Uterine smooth muscle cell (primary cell): ENCODE data around the gene ZNF791. TPM values are rescaled to one million over a fixed set of nuclear protein-coding genes. Genes with fewer than 3 reads are reported as not detected.

ENCODE experiments used
- total RNA-seq: library from RNA; depleted of rRNA; stranded (reverse); fragments of >200 nt; gene quantifications from 2 replicates; pipeline ENCODE4 v1.2.3, GENCODE V29; 2014

ZNF791 gene
- total RNA-seq = 17.2 and 17.5 TPM in 2 replicates

DNA sequence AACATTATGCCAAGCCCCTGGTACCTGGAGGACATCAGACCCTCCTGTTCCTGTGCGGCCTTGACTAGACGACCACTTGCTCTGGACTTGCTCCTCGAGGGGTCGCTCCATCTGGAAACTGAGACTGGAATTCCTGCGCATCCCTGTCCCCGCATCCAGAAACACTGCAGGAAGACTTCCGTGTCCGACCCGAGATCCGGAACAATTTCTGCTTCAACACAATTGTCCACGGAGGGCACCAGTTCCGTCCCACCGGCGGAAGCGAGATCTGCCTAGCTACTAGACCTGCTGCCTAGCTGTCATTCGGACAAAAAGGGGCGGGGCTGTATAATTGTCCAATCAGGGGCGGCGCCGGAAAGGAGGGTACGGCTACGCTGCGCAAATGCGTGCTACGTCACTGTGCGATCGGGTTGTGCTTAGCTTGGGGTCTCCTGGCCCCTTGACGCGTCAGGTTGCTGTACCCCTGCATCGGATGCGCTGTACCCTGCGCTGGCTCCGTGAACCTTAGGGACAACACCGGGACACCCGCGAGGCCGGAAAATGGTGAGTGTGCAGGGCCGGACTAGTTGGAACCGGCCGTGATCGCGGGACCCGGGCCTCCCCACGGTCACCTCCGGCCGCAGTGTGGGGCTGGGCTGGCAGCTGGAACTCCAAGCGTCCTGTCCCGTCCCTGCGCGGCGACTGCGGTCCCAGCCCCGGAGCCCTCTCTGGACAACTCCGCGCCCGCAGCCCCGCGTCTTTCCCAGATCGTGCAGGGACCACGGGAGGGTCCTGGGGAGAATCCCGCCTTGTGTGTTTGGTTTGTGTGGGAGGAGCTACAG, at the start of gene ZNF791, which contains the start of gene ZNF490:
Gene ZNF791, plus strand, starts transcription at position 381 of the 821 bp plus-strand sequence. Its CDS starts 160 bp downstream, at position 541.
Gene ZNF490, minus strand, starts transcription at position 274 of the 821 bp plus-strand sequence. Its CDS starts 133 bp downstream, at position 141.

DNA sequence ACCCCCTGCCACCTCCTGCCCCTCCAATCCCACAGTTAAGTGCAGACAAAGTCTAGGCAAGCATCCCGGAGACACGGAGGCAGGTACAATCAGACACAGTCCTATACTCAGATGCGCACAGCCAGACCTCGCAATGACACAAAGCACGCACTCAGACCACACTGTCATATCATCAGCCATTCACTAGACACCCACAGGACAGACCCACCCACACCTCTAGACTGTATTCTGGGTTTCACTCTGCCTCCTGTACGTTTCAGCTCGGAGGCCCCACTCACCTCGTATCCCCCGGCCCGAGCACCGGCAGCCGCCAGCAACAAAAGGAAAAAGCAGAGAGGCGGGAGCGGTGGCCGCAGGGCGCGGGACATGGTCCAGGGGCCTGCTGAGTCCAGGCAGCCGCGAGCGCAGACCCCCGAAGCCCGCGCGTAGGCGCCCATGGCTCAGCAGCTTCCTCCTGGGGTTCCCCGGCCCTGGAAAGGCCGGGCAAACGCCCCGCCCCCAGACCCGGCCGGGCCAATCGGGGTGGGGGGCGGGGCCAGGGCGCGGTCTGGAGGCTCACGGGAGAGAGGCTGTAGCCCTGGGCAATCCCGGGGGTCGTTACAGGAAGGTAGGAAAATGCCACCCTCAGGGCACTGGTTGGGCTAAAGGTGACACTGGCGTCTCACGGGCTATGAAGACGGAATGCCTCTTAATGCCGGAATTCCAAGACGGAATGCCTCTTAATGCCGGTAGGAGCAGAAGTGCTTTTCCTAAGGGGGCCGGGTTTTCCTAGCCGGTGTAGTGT, 55.7 kb downstream of the ZNF791 start, which contains the start of the genes MAN2B1 and WDR83:
Gene MAN2B1, minus strand, starts transcription at position 478 of the 784 bp plus-strand sequence. Its CDS starts 41 bp downstream, at position 437.
Gene WDR83, plus strand, starts transcription at position 543 of the 784 bp plus-strand sequence. CDS start 2,984 bp downstream, outside the sequence.

DNA sequence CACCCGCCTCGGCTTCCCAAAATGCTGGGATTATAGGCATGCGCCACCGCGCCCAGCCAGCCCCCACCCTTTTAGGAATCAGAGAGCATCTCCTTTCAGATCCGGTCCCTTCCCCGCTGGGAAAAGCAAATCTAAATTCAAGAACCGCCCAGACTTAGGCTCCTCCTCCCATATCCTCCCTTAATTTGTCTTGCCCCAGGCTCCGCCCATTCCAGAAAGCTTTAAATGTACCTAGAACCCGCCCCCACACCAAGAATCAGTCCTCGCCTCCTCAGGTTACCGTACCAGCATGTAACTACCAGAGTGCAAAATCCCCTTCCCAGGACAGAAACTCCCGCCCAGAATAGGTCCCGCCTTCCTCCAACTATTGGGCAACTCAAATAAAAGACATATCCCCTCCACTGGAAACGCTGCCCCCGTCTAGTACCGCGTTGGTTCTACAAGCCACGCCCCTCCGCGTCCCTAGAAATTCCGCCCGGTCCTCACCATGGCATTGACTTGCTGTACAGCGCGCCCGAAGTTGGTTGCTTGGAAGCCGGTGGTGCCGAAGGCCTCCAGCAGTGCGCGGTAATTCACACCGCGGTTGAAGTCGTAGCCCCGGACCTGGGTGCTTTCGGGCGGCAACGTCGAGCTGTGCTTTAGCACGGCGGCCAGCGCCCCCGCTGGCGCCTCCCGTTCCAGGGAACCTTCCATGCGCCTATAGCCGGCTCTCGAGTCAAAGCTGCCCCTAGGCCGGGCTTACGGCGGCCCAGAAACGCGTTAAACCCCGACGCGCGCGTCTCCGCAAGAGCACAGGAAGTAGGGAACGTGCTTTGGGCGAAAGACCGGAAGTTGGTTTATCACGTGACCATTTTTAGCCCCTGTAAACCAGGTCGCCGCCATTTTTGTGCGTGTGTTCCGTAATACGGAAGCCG, 70.6 kb downstream of the ZNF791 start, which contains the start of gene DHPS:
Gene DHPS, minus strand, starts transcription at position 807 of the 914 bp plus-strand sequence. Its CDS starts 114 bp downstream, at position 693.

Other genes with a start within 250 kb of the ZNF791 start
- gene ZNF442, start 245.2 kb upstream of the ZNF791 start, total RNA-seq = 4.6 and 8.6 TPM in 2 replicates
- gene ZNF799, start 209.6 kb upstream of the ZNF791 start, total RNA-seq = 2.4 and 3.4 TPM in 2 replicates
- 2.4 and 3.7 TPM in 2 replicates for gene ZNF443, start 169.9 kb upstream of the ZNF791 start, total RNA-seq
- gene ZNF709, start 126.1 kb upstream of the ZNF791 start, total RNA-seq = 2.7 and 4.7 TPM in 2 replicates
- gene ZNF564, start 59.4 kb upstream of the ZNF791 start, total RNA-seq = 8.9 and 9.9 TPM in 2 replicates
- gene ZNF490, start 107 bp upstream of the ZNF791 start, total RNA-seq = 10.9 and 11.0 TPM in 2 replicates
- gene MAN2B1, start 55.8 kb downstream of the ZNF791 start, total RNA-seq = 21.6 and 32.9 TPM in 2 replicates
- 6.3 and 10.4 TPM in 2 replicates for gene WDR83, start 55.9 kb downstream of the ZNF791 start, total RNA-seq
- gene DHPS, start 71.0 kb downstream of the ZNF791 start, total RNA-seq = 65.7 and 70.2 TPM in 2 replicates
- gene GNG14, start 77.1 kb downstream of the ZNF791 start, total RNA-seq = not detected in 2 replicates
- 7.2 and 7.6 TPM in 2 replicates for gene FBXW9, start 85.7 kb downstream of the ZNF791 start, total RNA-seq
- gene TNPO2, start 113.0 kb downstream of the ZNF791 start, total RNA-seq = 42.2 and 47.4 TPM in 2 replicates
- 93.1 and 115 TPM in 2 replicates for gene TRIR, start 123.8 kb downstream of the ZNF791 start, total RNA-seq
- 116 and 130 TPM in 2 replicates for gene GET3, start 126.6 kb downstream of the ZNF791 start, total RNA-seq
- 0.25 TPM in 1 of 2 replicates, not detected in the other for gene BEST2, start 140.9 kb downstream of the ZNF791 start, total RNA-seq
- gene HOOK2, start 164.6 kb downstream of the ZNF791 start, total RNA-seq = 12.8 and 24.1 TPM in 2 replicates
- gene JUNB, start 180.6 kb downstream of the ZNF791 start, total RNA-seq = 41.7 and 53.9 TPM in 2 replicates
- gene PRDX2, start 190.9 kb downstream of the ZNF791 start, total RNA-seq = 190 and 232 TPM in 2 replicates
- 0.22 TPM in 1 of 2 replicates, not detected in the other for gene THSD8, start 191.1 kb downstream of the ZNF791 start, total RNA-seq
- gene RNASEH2A, start 195.7 kb downstream of the ZNF791 start, total RNA-seq = 32.0 and 79.4 TPM in 2 replicates
- gene RTBDN, start 223.7 kb downstream of the ZNF791 start, total RNA-seq = not detected in 2 replicates
- 0.87 TPM in 1 of 2 replicates, not detected in the other for gene MAST1, start 227.6 kb downstream of the ZNF791 start, total RNA-seq